Gastrocnemius medialis (tissue), 4 donors: ENCODE data around the gene CRYGN. TPM values are rescaled to one million over a fixed set of nuclear protein-coding genes. Genes with fewer than 3 reads are reported as not detected.

Experiments
- ATAC-seq, 2 donors: fragments of 150-250 bp; one replicate each; pipeline ENCODE4 v1.9.1; 2016
- DNase-seq, 2 donors: peaks; one replicate each; pipeline ENCODE4 v3.0.0-alpha.2; 2019
- H3K27ac ChIP-seq, 4 donors: fragments of 200-600 bp; sonication (generic); 1 replicate in 1 of 4; 2 replicates in 3 of 4; pipeline ENCODE4 v1.5.1; 2016 to 2018; ENCODE audit warnings: mild to moderate bottlenecking in 2 of 4, moderate library complexity in 1 of 4
- H3K27me3 ChIP-seq, 3 donors: fragments of 200-600 bp; sonication (generic) in 2 of 3; 1 replicate in 1 of 3; 2 replicates in 2 of 3; pipeline versions ENCODE4 v1.5.1 to v1.6.0; 2016 to 2019; ENCODE audit warnings: mild to moderate bottlenecking in 1 of 3, moderate library complexity in 1 of 3
- H3K36me3 ChIP-seq, 2 donors: fragments of 200-600 bp; sonication (generic) in 1 of 2; one replicate each; pipeline ENCODE4 v1.5.1; 2017 to 2018
- H3K4me1 ChIP-seq, 2 donors: fragments of 200-600 bp; sonication (generic) in 1 of 2; one replicate each; pipeline ENCODE4 v1.5.1; 2016 to 2017; ENCODE audit warnings: mild to moderate bottlenecking in 2 of 2
- H3K4me3 ChIP-seq, 4 donors: fragments of 200-600 bp; sonication (generic) in 3 of 4; 1 replicate in 1 of 4; 2 replicates in 3 of 4; pipeline ENCODE4 v1.5.1; 2016 to 2019; ENCODE audit warnings: mild to moderate bottlenecking in 2 of 4
- H3K9me3 ChIP-seq, 3 donors: fragments of 200-600 bp; sonication (generic) in 2 of 3; 1 replicate in 1 of 3; 2 replicates in 2 of 3; pipeline ENCODE4 v1.5.1; 2016 to 2019
- CTCF ChIP-seq, 5 experiments: fragments of 450-650 bp in 3 of 5; fragments of 200-600 bp in 2 of 5; sonication (generic) in 2 of 5; IDR thresholded peaks in 4 of 5; conservative IDR thresholded peaks in 1 of 5; 1 replicate in 4 of 5; 2 replicates in 1 of 5; pipeline ENCODE4 v1.5.1; 2016 to 2019; ENCODE audit warnings: antibody characterized with exemption in 5 of 5, mild to moderate bottlenecking in 3 of 5, moderate library complexity in 3 of 5
- POLR2A ChIP-seq, 2 donors: fragments of 450-650 bp; IDR thresholded peaks; one replicate each; pipeline ENCODE4 v1.6.1; 2017; ENCODE audit warnings: antibody characterized with exemption in 2 of 2, mild to moderate bottlenecking in 2 of 2, moderate library complexity in 2 of 2
- in situ Hi-C, 4 donors: fragments of 200-750 bp; cut with MboI; loops; one replicate each; pipeline versions ENCODE4 v1.15.0 to v1.8.0; 2017; ENCODE audit warnings: low sequenced_read_pairs in 4 of 4
- intact Hi-C: fragments of 100-400 bp; cut with DNase I; formaldehyde crosslinking; loops from one replicate; pipeline ENCODE4 v1.15.1; 2023; ENCODE audit warnings: low total_unique reads
- total RNA-seq, 4 donors: library from RNA; depleted of rRNA; stranded (reverse); fragments of >200 nt; gene quantifications; one replicate each; pipeline versions ENCODE4 v1.1.0 to v1.2.3, GENCODE V29; 2016

CRYGN gene
- total RNA-seq, 4 donors from 2014 or later = not detected

DNA sequence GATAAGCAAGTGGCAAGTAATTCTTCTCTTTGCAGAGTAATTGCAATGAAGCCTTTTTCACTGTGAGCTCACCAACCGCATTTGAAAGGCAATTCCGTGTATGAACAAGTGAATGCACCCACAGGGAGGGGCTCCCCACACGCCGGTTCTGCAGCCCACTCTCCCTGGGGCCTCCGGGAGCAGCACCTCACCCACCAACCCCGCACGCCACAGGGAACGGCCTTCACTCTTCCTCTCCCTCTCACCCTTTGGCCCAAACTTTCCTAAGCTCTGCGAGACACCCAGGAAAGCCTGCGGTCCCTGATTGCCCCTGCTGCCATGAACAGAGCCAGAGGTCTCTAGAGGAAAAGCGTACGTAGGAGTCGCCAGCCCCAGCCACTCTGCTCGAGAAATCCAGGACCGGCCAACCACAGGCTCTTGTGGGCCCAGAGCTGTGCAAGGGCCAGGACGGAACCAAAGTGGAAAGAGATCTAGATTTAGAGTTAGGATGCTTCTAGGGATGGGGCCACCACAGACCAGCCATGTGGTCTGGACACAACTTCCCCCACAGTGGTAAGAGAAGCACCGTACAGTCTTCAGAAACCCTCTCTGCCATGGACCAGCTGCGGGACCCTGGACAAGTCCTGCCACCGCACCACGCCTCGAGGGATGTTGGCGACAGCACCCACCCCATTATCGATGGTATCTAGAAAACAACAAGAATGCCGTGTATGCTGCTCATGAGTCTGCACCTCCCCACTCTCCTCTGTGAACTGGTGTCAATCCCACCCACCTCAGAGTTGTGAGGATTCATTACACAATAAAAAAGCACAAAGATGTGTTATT, 33.7 kb downstream of the CRYGN start:
- in situ Hi-C loops (no loop called here), intact Hi-C loops (no loop called here)
- ATAC-seq (no peak), DNase-seq (no peak)
- TF ChIP-seq POLR2A (IDR thresholded peaks at IDR 0.05) = no peak
- no peak for TF ChIP-seq CTCF (IDR thresholded peaks at IDR 0.05 in 4 of 5, conservative IDR thresholded peaks at IDR 0.05 in 1 of 5)
- H3K36me3 ChIP-seq = no peaks in the 10 kb centered on the region
- no peaks in the 10 kb centered on the region for H3K9me3 ChIP-seq
- peaks cover 4 to 9% of the 10 kb centered on the region in 2 donors for H3K4me1 ChIP-seq
- H3K4me3 ChIP-seq = no peak overlapping the region
- peaks cover 31 to 34% (median 31%) of the 10 kb centered on the region in 3 donors for H3K27me3 ChIP-seq
- no peak overlapping the region for H3K27ac ChIP-seq

- TF ChIP-seq CTCF (IDR thresholded peaks at IDR 0.05 in 4 of 5, conservative IDR thresholded peaks at IDR 0.05 in 1 of 5) = no peak
- TF ChIP-seq POLR2A (IDR thresholded peaks at IDR 0.05) = no peak
- H3K9me3 ChIP-seq = no peaks in the 10 kb centered on the region
- H3K36me3 ChIP-seq = no peaks in the 10 kb centered on the region
- intact Hi-C loops (no loop called here), in situ Hi-C loops (no loop called here)
- ATAC-seq (no peak), DNase-seq (no peak)
- H3K4me1 ChIP-seq = peaks cover 4 to 9% of the 10 kb centered on the region in 2 donors
- no peak overlapping the region for H3K27ac ChIP-seq
- peaks cover 24 to 28% (median 24%) of the 10 kb centered on the region in 3 donors for H3K27me3 ChIP-seq
- no peak overlapping the region for H3K4me3 ChIP-seq
These were observed 34.4 kb downstream of the CRYGN start for GRCh38 chr7:151405588-151405987.

DNA sequence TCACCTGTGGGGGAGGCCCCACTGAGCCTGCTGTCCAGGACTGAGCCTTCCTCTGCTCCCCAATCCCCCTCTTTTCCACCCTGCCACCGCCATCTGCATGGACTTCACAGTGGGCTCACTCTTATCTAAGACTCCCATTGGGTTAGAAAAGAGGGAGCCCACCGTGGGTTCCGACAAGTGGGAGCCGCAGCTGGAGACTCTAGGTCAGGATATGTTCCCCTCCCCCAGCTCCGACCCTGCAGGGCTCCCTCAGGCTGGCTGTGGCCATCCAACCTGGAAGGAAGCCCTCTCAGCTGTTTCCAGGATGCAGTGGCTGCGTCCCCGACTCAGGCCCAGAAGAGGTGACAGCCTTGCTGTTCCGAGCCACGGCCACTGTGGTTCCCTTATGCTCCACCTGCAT, 34.9 kb downstream of the CRYGN start:
- Histone ChIP-seq H3K9me3 (no peaks in the 10 kb centered on the region), H3K4me3 (no peak overlapping the region), H3K27ac (no peak overlapping the region), H3K36me3 (no peaks in the 10 kb centered on the region), H3K27me3 (peaks cover 19 to 22% (median 19%) of the 10 kb centered on the region in 3 donors), H3K4me1 (peaks cover 4% of the 10 kb centered on the region in 2 donors)
- in situ Hi-C loops (no loop called here), intact Hi-C loops (no loop called here)
- no peak for ATAC-seq
- TF ChIP-seq POLR2A (IDR thresholded peaks at IDR 0.05) = no peak
- TF ChIP-seq CTCF (IDR thresholded peaks at IDR 0.05 in 4 of 5, conservative IDR thresholded peaks at IDR 0.05 in 1 of 5) = no peak
- no peak for DNase-seq

DNA sequence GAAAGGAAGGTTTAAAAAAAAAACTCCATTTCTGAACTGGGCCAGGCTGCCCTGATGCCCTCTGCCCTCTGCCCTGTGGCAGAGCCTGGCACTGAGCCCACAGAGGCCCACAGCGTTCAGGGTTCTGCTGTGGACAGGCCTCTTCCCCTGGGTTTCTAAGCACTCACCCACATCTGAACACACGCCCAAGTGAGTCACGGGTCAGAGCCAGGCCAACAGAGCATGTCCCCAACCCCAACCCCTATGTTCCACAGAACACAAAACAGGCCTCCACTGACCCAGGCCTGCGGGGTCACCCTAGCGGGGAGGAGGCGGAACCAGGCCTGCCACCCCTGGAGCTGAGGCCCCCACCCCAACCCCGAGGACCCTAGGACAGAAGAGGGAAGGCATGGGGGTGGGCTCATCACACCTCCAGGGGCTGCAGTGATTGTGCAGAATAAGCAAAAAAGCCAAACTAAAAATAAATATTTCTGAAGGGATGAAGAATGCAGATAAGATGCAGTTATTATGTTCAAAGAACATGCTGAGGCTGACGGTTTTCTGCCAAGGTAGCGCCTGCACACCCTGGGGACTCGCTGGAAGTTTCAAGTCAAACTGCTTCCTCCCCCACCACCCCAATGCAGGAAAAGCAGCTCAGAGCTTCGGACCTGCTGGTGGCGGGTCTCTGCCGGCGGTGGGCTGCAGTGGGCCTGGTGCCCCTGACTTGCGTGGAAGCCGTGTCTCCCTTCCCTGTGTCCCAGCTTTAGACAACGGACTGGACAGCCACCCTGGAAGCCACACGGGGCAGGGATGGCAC, 35.5 kb downstream of the CRYGN start:
- Histone ChIP-seq H3K4me1 (no peaks in the 10 kb centered on the region), H3K4me3 (no peak overlapping the region), H3K9me3 (no peaks in the 10 kb centered on the region), H3K36me3 (no peaks in the 10 kb centered on the region), H3K27me3 (peaks cover 12 to 16% (median 13%) of the 10 kb centered on the region in 3 donors), H3K27ac (no peak overlapping the region)
- intact Hi-C loops (no loop called here), in situ Hi-C loops (no loop called here)
- TF ChIP-seq POLR2A (IDR thresholded peaks at IDR 0.05) (no peak), CTCF (IDR thresholded peaks at IDR 0.05 in 4 of 5, conservative IDR thresholded peaks at IDR 0.05 in 1 of 5) (no peak)
- no peak for DNase-seq
- no peak for ATAC-seq
